NT2/D1 (cell line): ENCODE measurements around the gene ZBTB1.

Source experiments
- SUZ12 ChIP-seq: IDR thresholded peaks from 2 replicates; pipeline ENCODE4 v1.6.1; 2011; ENCODE audit not compliant: insufficient read length, insufficient read depth; ENCODE audit errors: extremely low read depth
- ZNF274 ChIP-seq: IDR thresholded peaks from 2 replicates; pipeline ENCODE4 v1.6.1; 2011; ENCODE audit warnings: mild to moderate bottlenecking, low read depth, low read length

DNA sequence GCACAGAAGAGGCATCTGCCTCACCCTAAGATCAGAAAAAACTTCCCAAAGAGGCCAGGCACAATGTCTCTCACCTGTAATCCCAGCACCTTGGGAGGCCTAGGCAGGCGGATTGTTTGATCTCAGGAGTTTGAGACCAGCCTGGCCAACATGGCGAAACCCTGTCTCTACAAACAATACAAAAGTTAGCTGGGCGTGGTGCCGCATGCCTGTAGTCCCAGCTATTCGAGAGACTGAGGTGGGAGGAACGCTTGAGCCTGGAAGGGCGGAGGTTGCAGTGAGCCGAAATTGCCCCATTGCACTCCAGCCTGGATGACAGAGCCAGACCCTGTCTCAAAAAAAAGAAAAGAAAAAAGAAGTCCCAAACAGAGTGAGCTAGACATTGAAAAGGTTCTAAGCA is 4.5 kb downstream of the ZBTB1 start:
- no peak for TF ChIP-seq SUZ12
- TF ChIP-seq ZNF274: no peak
